Esophagus (tissue), 2 donors: Measurements from ENCODE around the gene DIAPH1. TPM values are rescaled to one million over a fixed set of nuclear protein-coding genes. Genes with fewer than 3 reads are reported as not detected.
A peak's percentile ranks its signal among the peaks of the same experiment; 100 is the strongest.

ENCODE experiments used
- H3K27ac ChIP-seq, 2 donors: one replicate each; pipeline ENCODE4 v1.5.1; 2013; ENCODE audit warnings: low read depth in 2 of 2, mild to moderate bottlenecking in 2 of 2, inconsistent platforms in 1 of 2, low read length in 1 of 2, moderate library complexity in 1 of 2
- H3K27me3 ChIP-seq, 2 donors: one replicate each; pipeline ENCODE4 v1.6.1; 2013; ENCODE audit warnings: low read length in 2 of 2, control low read depth in 1 of 2, mild to moderate bottlenecking in 1 of 2; ENCODE audit not compliant: insufficient read depth in 2 of 2, control insufficient read depth in 1 of 2
- H3K36me3 ChIP-seq, 2 donors: one replicate each; pipeline ENCODE4 v1.6.1; 2013; ENCODE audit warnings: low read length in 1 of 2; ENCODE audit not compliant: control insufficient read depth in 2 of 2, insufficient read depth in 2 of 2
- H3K4me1 ChIP-seq, 2 donors: one replicate each; pipeline ENCODE4 v1.6.1; 2013; ENCODE audit warnings: low read length in 1 of 2; ENCODE audit not compliant: control insufficient read depth in 2 of 2, insufficient read depth in 2 of 2
- H3K4me3 ChIP-seq, 2 donors: one replicate each; pipeline ENCODE4 v1.5.1; 2013; ENCODE audit warnings: low read length in 2 of 2, mild to moderate bottlenecking in 2 of 2, low read depth in 1 of 2, moderate library complexity in 1 of 2
- H3K9me3 ChIP-seq, 2 donors: one replicate each; pipeline ENCODE4 v1.6.1; 2013; ENCODE audit warnings: mild to moderate bottlenecking in 2 of 2, low read depth in 1 of 2, low read length in 1 of 2, moderate library complexity in 1 of 2; ENCODE audit not compliant: control insufficient read depth in 2 of 2, insufficient read depth in 1 of 2
- WGBS, 2 donors: extraction: QIAGEN DNeasy Blood & Tissue Kit; methylation state at CpG; one replicate each; pipeline ENCODE4 v1.1.7; 2013; 5-methylcytosine and 5-hydroxymethylcytosine counted together
- polyA plus RNA-seq, 2 donors: library from polyadenylated mRNA; stranded (reverse); fragments of 200-250 nt; gene quantifications; one replicate each; pipeline ENCODE4 v1.2.3, GENCODE V29; 2013
- donor health status: healthy with polysubstance abuse.
- donor health status: Bipolar disorder and iron deficiency.

The DIAPH1 gene
- polyA plus RNA-seq: 10 to 100 TPM; 84.2 to 84.5 TPM

- Histone ChIP-seq H3K27ac (peak within 1 kb of the TSS; percentile 97), H3K36me3 (peaks cover 4 to 9% of the 10 kb centered on the region in 2 donors), H3K9me3 (no peaks in the 10 kb centered on the region), H3K4me3 (peak within 1 kb of the TSS; percentile 85 to 87), H3K4me1 (no peaks in the 10 kb centered on the region), H3K27me3 (no peaks in the 10 kb centered on the region)
- WGBS, 2 donors: 1 to 2% methylated on average over 65 to 70 of the region's 70 CpGs
Measured at GRCh38 chr5:141618804-141619554, at the start of gene DIAPH1. TSS of gene DIAPH1 (minus strand) at chr5:141619000. CDS start at chr5:141618914, 86 bp downstream.

- H3K4me1 ChIP-seq: no peaks in the 10 kb centered on the region
- H3K27ac ChIP-seq: no peak overlapping the region
- no peaks in the 10 kb centered on the region for H3K27me3 ChIP-seq
- no peaks in the 10 kb centered on the region for H3K36me3 ChIP-seq
- H3K4me3 ChIP-seq: no peak overlapping the region
- 88 to 89% methylated on average over 18 of the region's 18 CpGs for WGBS, 2 donors
- no peaks in the 10 kb centered on the region for H3K9me3 ChIP-seq
Measured at GRCh38 chr5:141665995-141666940, 47.5 kb upstream of the DIAPH1 start.

- H3K27me3 ChIP-seq: no peaks in the 10 kb centered on the region
- no peak overlapping the region for H3K27ac ChIP-seq
- H3K4me1 ChIP-seq: no peaks in the 10 kb centered on the region
- H3K9me3 ChIP-seq: no peaks in the 10 kb centered on the region
- no peaks in the 10 kb centered on the region for H3K36me3 ChIP-seq
- no peak overlapping the region for H3K4me3 ChIP-seq
- WGBS, 2 donors: 29 to 32% methylated on average over 13 of the region's 13 CpGs
Measured at GRCh38 chr5:141664733-141665461, 46.1 kb upstream of the DIAPH1 start.

GRCh38 chr5:141663506-141663905 is 44.7 kb upstream of the DIAPH1 start:
- Histone ChIP-seq H3K4me3 (no peak overlapping the region), H3K27me3 (no peaks in the 10 kb centered on the region), H3K9me3 (no peaks in the 10 kb centered on the region), H3K4me1 (no peaks in the 10 kb centered on the region), H3K36me3 (no peaks in the 10 kb centered on the region), H3K27ac (no peak overlapping the region)
- WGBS, 2 donors: 83 to 88% methylated on average over 8 of the region's 8 CpGs

- Histone ChIP-seq H3K27ac (no peak overlapping the region), H3K4me3 (no peak overlapping the region), H3K27me3 (no peaks in the 10 kb centered on the region), H3K9me3 (no peaks in the 10 kb centered on the region), H3K4me1 (no peaks in the 10 kb centered on the region), H3K36me3 (no peaks in the 10 kb centered on the region)
- 85 to 90% methylated on average over 17 of the region's 17 CpGs for WGBS, 2 donors
Measured at GRCh38 chr5:141662028-141662427, 43.2 kb upstream of the DIAPH1 start.

GRCh38 chr5:141657937-141658545 is 39.2 kb upstream of the DIAPH1 start:
- WGBS, 2 donors: 77 to 83% methylated on average over 8 of the region's 8 CpGs
- H3K27me3 ChIP-seq: no peaks in the 10 kb centered on the region
- no peaks in the 10 kb centered on the region for H3K9me3 ChIP-seq
- no peak overlapping the region for H3K27ac ChIP-seq
- H3K4me3 ChIP-seq: no peak overlapping the region
- H3K36me3 ChIP-seq: no peaks in the 10 kb centered on the region
- no peaks in the 10 kb centered on the region for H3K4me1 ChIP-seq

- Histone ChIP-seq H3K27ac (no peak overlapping the region), H3K9me3 (no peaks in the 10 kb centered on the region), H3K4me1 (no peaks in the 10 kb centered on the region), H3K4me3 (no peak overlapping the region), H3K27me3 (no peaks in the 10 kb centered on the region), H3K36me3 (no peaks in the 10 kb centered on the region)
- 96% methylated on average over 1 of the region's 1 CpG for WGBS, 2 donors
Measured at GRCh38 chr5:141657404-141657803, 38.6 kb upstream of the DIAPH1 start.

- Histone ChIP-seq H3K4me1 (peaks cover 2 to 5% of the 10 kb centered on the region in 2 donors), H3K36me3 (no peaks in the 10 kb centered on the region)
- WGBS, 2 donors: 93% methylated on average over 9 of the region's 9 CpGs
Measured at GRCh38 chr5:141656396-141656795, 37.6 kb upstream of the DIAPH1 start.

GRCh38 chr5:141655020-141655419 is 36.2 kb upstream of the DIAPH1 start:
- Histone ChIP-seq H3K4me1 (peaks cover 8 to 9% of the 10 kb centered on the region in 2 donors), H3K27ac (no peak overlapping the region), H3K9me3 (no peaks in the 10 kb centered on the region), H3K36me3 (no peaks in the 10 kb centered on the region), H3K4me3 (no peak overlapping the region), H3K27me3 (no peaks in the 10 kb centered on the region)
- WGBS, 2 donors: 87 to 92% methylated on average over 7 of the region's 7 CpGs

More at GRCh38 chr5:141656396-141656795, 37.6 kb upstream of the DIAPH1 start:
- no peak overlapping the region for H3K27ac ChIP-seq
- H3K9me3 ChIP-seq: no peaks in the 10 kb centered on the region
- H3K27me3 ChIP-seq: no peaks in the 10 kb centered on the region
- no peak overlapping the region for H3K4me3 ChIP-seq
